Rectal smooth muscle tissue (tissue), 1 donor: Measurements from ENCODE around the gene SMIM41.

Experiments
- H3K27ac ChIP-seq: one replicate; pipeline ENCODE4 v1.7.0; 2013; ENCODE audit warnings: low read depth, low read length, inconsistent platforms
- H3K27me3 ChIP-seq: one replicate; pipeline ENCODE4 v1.7.0; 2013; ENCODE audit warnings: low read length; ENCODE audit not compliant: control insufficient read depth, insufficient read depth
- H3K36me3 ChIP-seq: one replicate; pipeline ENCODE4 v1.7.0; 2013; ENCODE audit warnings: low read length; ENCODE audit not compliant: control insufficient read depth, insufficient read depth
- H3K4me1 ChIP-seq: one replicate; pipeline ENCODE4 v1.7.0; 2013; ENCODE audit warnings: low read length; ENCODE audit not compliant: control insufficient read depth, insufficient read depth
- H3K4me3 ChIP-seq: one replicate; pipeline ENCODE4 v1.7.0; 2013; ENCODE audit warnings: low read length
- H3K9ac ChIP-seq: one replicate; pipeline ENCODE4 v1.7.0; 2013; ENCODE audit warnings: low read length

Gene SMIM41

DNA sequence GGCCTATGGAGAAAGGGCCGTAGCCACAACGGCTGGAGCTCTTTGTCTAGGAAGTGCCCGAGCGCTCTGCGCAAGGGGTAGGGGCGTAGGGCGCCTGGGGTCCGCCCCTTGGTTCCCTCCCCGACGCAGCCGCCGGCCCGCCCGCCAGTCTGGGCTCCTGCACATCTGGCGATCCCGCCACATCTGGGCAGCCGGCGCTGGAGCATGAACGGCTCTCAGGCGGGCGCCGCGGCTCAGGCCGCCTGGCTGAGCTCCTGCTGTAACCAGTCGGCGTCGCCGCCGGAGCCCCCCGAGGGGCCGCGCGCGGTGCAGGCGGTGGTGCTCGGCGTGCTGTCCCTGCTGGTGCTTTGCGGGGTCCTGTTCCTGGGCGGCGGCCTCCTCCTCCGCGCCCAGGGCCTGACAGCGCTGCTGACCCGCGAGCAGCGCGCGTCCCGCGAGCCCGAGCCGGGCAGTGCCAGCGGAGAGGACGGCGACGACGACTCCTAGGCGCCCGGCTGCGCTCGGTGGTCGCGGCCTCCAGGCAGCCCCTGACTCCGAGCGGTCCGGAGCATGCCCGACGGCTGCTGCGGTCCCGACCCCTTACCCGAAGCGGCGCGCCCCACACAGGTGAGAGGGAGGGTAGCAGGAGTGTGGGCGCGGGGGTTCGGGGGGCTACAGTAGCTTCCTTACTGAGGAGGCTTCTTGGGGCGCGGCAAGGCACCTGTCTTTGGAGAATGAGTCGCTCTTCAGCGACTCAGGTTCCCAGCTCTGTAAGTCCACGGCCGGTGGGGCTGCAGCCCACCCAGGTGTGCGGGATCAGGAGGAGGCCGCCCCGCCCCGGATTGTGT is at the start of gene SMIM41:
Gene SMIM41 (plus strand): TSS at position 129 of the 827 bp plus-strand sequence. CDS start 76 bp downstream, at position 205.
- Histone ChIP-seq H3K9ac (no peak within 1 kb of the TSS), H3K4me3 (no peak within 1 kb of the TSS), H3K36me3 (peaks cover 27% of the 10 kb centered on the region), H3K27ac (no peak within 1 kb of the TSS), H3K4me1 (no peaks in the 10 kb centered on the region), H3K27me3 (no peaks in the 10 kb centered on the region)

DNA sequence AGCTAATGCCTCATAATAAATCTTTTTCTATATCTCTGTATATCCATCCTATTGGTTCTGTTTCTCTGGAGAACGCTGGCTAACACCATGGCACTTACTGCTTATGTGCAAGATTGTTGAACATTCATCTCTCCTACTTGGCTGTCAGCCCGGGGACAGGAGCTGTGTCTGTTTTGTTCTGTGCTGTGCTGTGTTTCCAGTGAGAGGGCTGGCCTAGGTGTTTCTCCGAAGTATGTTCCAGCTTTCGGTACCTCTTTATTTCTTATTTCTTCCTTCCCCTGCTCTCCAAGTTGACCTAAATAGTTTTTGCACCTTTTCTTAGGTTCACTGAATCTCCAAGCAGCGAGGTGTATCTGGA is 47.1 kb upstream of the SMIM41 start:
- peak overlapping the region; percentile 61 for H3K4me3 ChIP-seq
- peaks cover 15% of the 10 kb centered on the region for H3K4me1 ChIP-seq
- no peaks in the 10 kb centered on the region for H3K36me3 ChIP-seq
- H3K27ac ChIP-seq = peak overlapping the region; percentile 98
- no peaks in the 10 kb centered on the region for H3K27me3 ChIP-seq
- H3K9ac ChIP-seq = no peak overlapping the region

- Histone ChIP-seq H3K9ac (peak overlapping the region; percentile 57), H3K4me3 (peak overlapping the region; percentile 61), H3K36me3 (no peaks in the 10 kb centered on the region), H3K27ac (peak overlapping the region; percentile 98), H3K4me1 (peaks cover 15% of the 10 kb centered on the region), H3K27me3 (no peaks in the 10 kb centered on the region)
These were observed 46.6 kb upstream of the SMIM41 start for GRCh38 chr12:52032804-52033445.

GRCh38 chr12:52033446-52034140 is 45.9 kb upstream of the SMIM41 start:
- Histone ChIP-seq H3K4me3 (peak overlapping the region; percentile 25), H3K4me1 (peaks cover 19% of the 10 kb centered on the region), H3K27ac (peak overlapping the region; percentile 88), H3K36me3 (no peaks in the 10 kb centered on the region), H3K9ac (peak overlapping the region; percentile 57), H3K27me3 (no peaks in the 10 kb centered on the region)

- Histone ChIP-seq H3K27ac (no peak overlapping the region), H3K4me1 (peaks cover 20% of the 10 kb centered on the region), H3K4me3 (no peak overlapping the region), H3K36me3 (no peaks in the 10 kb centered on the region), H3K27me3 (no peaks in the 10 kb centered on the region), H3K9ac (no peak overlapping the region)
These were observed 44.3 kb upstream of the SMIM41 start for GRCh38 chr12:52035190-52035589.

DNA sequence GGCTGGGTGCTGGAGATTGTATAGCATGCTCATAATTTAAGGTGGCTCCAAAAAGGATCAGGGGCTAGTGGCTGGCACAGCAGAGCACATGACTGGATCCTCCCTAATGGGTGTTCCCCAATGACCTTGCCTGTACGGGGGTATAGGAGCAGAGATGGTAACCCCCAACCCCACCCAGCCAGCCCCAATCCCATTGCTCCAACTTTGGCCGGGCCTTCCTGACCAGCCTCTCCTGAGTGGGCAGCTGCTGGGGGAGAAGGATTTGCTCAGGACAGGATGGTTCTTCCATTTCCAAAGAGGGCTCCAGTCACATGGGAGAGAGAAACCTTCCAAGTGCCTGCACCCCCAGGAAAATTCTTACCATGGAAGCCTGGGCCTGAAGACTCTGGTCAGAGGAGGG is 43.6 kb upstream of the SMIM41 start:
- no peaks in the 10 kb centered on the region for H3K36me3 ChIP-seq
- peak overlapping the region; percentile 81 for H3K27ac ChIP-seq
- no peak overlapping the region for H3K4me3 ChIP-seq
- H3K27me3 ChIP-seq = no peaks in the 10 kb centered on the region
- no peak overlapping the region for H3K9ac ChIP-seq
- peaks cover 20% of the 10 kb centered on the region for H3K4me1 ChIP-seq

GRCh38 chr12:52036587-52037171 is 42.8 kb upstream of the SMIM41 start:
- peak overlapping the region; percentile 81 for H3K27ac ChIP-seq
- no peaks in the 10 kb centered on the region for H3K36me3 ChIP-seq
- H3K4me1 ChIP-seq = peaks cover 20% of the 10 kb centered on the region
- H3K27me3 ChIP-seq = no peaks in the 10 kb centered on the region
- H3K4me3 ChIP-seq = peak overlapping the region; percentile 61
- H3K9ac ChIP-seq = no peak overlapping the region

GRCh38 chr12:52037248-52037861 is 42.1 kb upstream of the SMIM41 start:
- H3K27ac ChIP-seq = peak overlapping the region; percentile 77
- no peaks in the 10 kb centered on the region for H3K27me3 ChIP-seq
- H3K4me1 ChIP-seq = peaks cover 15% of the 10 kb centered on the region
- peak overlapping the region; percentile 53 for H3K9ac ChIP-seq
- no peaks in the 10 kb centered on the region for H3K36me3 ChIP-seq
- peak overlapping the region; percentile 70 for H3K4me3 ChIP-seq

GRCh38 chr12:52038447-52038846 is 41.1 kb upstream of the SMIM41 start:
- Histone ChIP-seq H3K9ac (no peak overlapping the region), H3K27me3 (no peaks in the 10 kb centered on the region), H3K36me3 (no peaks in the 10 kb centered on the region), H3K4me1 (peaks cover 15% of the 10 kb centered on the region), H3K4me3 (peak overlapping the region; percentile 17), H3K27ac (peak overlapping the region; percentile 59)

DNA sequence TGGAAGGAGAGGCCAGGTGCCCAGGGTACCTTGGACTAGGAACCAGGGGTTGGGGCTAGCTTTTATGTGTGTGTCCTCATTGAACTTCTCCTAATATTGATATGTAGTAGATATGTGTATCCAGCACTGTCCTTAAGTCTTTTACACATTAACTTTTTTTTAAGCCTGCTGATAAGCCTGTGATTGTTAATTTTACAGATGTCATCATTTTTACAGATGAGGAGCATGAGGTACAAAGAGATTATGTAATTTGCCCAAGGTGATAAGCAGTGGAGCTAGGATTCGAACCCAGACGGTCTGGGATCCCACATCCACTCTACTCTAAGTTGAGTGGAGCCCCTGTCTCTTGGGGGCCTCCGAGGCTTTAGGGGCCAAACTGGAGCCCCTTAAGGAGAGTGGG is 38.5 kb upstream of the SMIM41 start:
- no peaks in the 10 kb centered on the region for H3K36me3 ChIP-seq
- H3K9ac ChIP-seq = no peak overlapping the region
- H3K27ac ChIP-seq = no peak overlapping the region
- no peak overlapping the region for H3K4me3 ChIP-seq
- H3K4me1 ChIP-seq = peaks cover 32% of the 10 kb centered on the region
- H3K27me3 ChIP-seq = no peaks in the 10 kb centered on the region

DNA sequence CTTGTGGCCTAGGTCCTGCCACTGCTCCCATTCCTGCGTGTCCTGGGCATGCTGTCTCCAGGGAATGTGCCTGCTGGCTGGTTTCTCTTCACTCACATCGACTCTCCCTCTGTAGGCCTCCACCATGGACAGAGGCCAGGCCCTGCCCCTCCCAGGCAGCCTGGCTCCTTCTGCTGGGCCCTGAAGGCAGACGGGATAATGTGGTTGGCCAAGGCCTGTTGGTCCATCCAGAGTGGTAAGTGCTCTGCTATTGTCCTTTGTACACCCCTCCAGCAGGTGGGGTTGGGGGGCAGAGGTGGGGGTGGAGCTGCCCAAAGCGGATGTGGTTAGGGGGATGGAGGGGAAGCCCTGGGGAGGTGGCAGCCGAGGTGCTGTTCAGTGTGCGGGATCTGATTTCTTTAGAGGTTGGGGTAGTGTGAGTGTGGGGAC is 37.8 kb upstream of the SMIM41 start:
- Histone ChIP-seq H3K4me3 (no peak overlapping the region), H3K9ac (no peak overlapping the region), H3K27me3 (no peaks in the 10 kb centered on the region), H3K27ac (no peak overlapping the region), H3K4me1 (peaks cover 30% of the 10 kb centered on the region), H3K36me3 (no peaks in the 10 kb centered on the region)
